ENCODE data around the gene CYB561.
A peak's percentile ranks its signal among the peaks of the same experiment; 100 is the strongest.

The CYB561 gene

DNA sequence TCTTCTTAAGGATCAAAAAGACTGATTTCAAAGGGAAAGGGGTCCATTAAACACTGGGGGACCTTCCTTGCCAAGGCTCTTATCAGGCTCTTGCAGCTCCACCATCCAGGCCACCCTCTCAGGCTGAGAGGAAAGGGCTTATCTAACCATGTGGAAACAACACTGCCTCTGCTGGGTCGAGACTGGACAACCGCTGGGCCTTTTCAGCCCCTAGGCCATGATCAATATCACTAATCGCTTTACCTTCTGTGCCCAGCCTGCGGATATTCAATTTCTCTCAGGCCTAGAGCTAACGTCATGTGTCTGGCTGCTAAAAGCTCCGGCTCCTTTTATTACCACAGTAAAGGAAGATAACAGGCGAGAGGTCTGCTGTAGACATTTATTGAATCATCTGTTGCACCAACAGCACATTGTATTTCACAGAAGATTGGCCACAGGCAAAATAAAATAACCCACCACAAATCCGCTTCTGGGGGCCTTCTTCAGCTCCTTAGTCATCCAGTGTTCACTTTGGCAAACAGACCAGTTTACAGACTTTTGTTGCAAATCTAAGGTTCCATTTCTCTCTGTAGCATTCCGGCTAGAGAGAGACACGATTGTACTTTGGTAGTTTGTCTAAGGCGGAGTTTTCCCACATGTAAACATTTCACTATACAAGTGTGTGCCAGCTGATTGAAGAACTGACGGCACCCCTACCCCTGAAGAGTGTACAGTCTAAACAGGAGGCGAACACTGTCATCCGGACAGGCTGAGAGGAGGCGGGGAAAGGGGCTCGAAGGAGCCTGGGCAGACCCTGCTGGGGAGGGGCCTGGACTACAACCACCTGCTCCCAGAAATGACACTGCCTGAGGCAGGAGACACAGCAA is 13.9 kb downstream of the CYB561 start:
- DNase-seq: no peak

DNA sequence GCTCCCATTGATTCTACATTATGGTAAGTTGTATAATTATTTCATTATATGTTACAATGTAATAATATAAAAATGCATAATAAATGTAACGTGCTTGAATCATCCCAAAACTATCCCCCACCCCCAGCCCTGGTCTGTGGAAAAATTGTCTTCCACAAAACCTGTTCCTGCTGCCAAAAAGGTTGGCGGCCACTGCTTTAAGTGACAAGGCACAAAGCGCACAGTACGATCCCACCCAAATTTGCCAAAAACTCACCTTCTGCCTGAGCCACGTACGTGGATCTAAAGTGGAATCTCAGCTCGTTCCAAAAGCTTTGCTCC is 14.5 kb downstream of the CYB561 start:
- no peak for DNase-seq

DNA sequence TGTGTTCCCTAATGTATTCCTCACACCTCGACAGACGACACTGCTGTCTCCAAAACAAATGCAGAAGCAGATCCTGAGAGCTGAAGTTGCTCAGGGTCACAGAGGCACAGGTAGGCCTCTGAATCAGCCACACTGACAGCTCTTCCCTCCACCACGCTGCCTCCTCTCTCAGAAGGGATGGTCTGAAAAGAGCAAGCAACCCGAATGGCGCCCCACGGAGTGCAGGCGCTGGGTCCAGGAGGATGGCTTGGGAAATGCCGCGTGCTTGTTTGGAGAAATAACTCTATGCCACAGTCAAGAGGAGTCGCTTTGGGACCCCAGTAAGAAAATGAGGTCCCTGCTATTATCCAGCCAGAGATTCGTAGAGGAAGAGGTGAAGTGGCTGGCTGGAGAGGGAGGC is 15.9 kb downstream of the CYB561 start:
- no peak for DNase-seq

DNA sequence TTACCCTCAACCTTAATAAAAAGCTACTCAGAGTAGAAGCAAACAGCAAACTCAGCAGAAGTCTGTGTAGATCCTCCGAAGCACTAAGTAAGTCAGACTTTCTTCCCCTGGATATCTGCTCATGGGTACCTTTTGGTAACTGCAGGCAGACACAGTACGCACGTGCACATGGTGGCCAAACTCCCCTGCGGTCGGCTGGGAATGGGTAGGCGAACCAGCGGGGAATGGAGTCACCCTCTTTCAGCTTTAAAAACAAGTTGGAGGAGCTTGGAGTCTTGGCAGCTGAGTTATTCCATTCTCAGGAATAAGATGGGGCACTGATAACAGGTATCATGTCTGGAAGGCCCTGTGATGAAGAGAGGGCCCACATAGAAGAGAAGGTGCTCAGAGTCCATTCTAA is 16.3 kb downstream of the CYB561 start:
- DNase-seq: no peak

DNA sequence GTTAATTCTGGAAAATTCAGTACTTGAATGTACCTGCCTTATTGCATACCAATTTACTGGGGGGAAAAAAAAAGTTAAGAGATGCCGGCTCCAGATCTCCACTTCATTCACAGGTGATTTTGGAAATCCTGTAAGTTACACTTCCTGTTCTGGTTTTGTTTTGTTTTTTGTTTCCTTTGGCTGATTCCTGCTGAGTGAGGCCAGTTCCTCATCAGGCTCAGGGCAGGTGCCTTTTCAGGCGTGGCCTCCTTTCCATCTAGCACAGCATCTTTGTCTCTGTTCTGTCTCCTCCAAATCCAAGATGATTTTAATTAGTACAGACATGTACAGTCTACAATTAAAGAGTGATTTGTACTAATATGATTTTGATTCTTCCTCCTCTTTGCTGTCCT is 19.2 kb downstream of the CYB561 start:
- no peak for DNase-seq

DNA sequence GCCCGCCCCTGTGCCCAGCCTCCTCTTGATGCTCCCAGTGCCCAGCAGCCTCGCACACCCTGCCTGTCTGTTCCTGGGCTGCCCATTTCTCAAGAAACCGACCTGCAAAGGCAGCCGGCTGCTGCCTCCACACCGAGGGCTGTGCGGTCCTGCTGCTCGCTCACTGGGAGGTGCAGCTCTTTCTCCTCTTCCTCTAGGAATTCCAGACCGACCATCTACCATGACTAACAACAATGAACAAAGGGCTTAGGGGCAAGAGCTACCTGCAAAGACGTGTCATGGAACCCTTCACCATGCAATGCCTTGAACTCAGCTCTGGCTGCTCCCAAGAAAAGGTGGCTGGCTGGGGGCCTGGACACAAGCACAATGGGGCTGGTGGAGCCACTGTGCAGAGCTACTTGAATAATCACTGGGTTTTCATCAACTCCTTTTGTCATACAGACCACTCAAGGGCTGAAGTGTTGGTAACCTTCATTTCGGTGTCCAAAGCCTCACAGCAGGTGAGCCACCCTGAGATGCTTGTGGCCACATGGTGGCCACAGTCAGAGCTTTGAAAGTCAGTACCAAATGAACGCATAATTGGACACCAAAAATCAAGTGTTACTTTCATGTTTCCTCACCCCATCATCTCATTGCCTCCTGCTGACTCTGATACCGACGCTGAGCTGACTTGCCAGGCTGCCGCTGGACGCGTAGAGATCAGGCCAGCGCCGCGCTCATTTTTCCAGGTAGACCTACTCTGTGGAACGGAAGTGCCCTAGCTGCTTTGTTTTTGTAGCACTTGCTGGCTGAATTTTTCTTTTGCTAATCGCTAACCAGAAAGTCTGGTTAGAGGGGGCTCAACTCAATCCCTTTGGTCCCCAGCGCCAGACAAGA is 19.8 kb downstream of the CYB561 start:
- no peak for DNase-seq

DNA sequence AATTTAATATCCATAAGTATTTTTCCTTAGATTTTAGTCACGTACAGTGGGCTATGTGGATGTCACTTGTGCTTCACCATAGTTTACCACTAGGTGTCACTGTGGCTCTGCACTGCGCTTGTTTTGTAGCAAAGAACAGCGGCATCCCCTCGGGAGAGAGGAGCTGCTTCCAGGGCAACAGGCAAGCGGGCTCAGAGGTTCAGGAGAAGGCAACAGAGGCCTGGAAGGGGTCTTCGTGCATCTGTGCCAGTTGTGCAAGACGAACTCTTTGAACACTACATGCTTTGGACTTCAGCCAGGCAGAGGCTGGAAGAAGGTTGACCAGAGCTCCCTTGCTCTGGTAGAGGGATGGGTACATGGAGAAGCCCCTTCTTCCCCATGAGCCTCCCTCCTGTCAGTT is 20.6 kb downstream of the CYB561 start:
- peak; percentile 85 to 86 for DNase-seq

DNA sequence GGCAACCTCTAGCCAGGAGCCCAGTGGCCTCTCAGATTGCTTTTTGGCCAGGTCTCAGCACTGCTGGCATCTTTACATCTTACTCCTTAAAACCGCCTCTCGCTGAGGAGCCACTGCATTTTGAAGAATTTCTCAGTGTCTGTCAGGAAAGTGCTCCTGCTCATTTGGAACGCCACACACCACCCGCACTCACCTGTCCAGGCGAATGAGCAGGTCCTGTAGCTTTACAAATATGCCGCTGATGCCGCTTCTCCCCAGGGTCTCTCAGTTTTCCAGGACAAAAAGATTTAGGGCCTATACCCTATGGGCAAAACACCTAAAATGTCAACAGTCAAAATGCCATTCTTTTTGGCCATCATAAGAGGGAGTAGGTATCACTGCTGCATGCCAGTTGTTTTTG is 22.1 kb downstream of the CYB561 start:
- no peak for DNase-seq

DNA sequence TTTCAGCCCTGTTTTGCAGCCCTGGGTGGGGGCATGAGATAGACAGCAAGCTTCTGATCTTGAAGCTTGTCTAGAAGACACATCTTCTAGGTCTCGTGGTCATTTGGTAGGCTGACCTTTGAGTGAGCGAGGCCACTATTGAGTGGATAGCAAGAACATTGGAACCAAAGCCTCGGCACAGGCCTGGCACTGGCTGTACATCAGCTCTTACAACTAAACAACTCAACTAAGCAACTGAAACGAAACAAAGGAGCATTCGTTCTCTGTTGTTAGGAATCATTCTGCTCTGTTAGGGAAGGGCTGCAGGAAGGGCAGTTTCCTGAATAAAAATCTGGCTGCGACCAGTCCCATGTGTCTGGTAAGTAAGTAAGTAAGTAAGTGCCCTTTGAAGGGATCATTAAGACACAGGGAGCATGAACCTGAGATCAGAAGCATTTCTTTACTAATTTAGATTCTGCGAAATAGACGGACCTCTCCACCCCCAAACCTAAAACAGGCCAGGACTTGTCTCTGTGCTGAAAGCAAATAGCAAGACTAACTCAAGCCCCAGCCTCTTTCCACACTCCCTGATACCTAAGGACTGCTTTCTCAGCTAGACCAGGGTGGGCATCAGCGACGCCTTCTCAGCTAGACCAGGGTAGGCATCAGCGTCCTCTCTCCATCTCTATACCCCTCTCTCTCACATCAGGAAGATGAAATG is 22.7 kb downstream of the CYB561 start:
- no peak for DNase-seq

DNA sequence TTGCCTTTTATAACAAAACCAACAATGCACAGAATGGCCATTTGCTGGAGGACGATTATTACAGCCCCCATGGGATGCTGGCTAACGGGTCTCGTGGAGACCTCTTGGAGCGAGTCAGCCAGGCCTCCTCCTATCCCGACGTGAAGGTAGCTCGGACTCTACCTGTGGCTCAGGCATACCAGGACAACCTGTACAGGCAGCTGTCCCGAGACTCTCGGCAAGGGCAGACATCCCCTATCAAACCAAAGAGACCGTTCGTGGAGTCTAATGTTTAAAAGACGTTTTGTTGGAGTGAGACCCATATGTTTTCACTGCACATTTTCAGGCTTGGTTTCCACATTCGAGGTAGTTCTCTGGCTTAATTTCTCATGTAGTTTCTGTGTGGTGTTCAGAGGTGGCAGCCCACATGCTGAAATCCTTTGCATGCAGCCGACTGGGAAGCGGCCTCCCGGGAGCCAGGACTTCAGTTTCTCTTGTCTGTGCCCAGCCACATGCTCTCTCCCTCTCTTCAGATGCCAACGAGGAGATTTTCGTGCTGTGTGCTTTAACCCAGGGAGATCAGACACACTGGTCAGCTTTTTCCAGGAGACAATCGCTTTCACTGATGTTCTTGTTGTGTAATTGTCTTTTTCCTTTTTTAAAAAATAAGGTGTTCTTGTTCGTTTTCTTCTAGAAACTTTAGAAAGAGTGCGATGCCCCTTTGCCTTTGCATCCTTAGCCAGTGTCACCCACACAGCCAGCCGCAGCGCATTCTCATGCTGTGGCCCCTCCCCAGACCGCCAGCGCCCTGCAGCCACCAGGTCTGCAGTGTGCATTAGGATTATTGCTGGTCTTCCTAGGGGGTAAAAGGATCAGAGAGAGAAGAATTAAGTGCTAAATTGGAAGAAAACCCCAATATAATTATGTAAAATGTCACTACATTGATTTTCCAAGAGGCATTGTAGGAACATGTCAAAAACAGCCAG is 24.1 kb downstream of the CYB561 start:
- no peak for DNase-seq

DNA sequence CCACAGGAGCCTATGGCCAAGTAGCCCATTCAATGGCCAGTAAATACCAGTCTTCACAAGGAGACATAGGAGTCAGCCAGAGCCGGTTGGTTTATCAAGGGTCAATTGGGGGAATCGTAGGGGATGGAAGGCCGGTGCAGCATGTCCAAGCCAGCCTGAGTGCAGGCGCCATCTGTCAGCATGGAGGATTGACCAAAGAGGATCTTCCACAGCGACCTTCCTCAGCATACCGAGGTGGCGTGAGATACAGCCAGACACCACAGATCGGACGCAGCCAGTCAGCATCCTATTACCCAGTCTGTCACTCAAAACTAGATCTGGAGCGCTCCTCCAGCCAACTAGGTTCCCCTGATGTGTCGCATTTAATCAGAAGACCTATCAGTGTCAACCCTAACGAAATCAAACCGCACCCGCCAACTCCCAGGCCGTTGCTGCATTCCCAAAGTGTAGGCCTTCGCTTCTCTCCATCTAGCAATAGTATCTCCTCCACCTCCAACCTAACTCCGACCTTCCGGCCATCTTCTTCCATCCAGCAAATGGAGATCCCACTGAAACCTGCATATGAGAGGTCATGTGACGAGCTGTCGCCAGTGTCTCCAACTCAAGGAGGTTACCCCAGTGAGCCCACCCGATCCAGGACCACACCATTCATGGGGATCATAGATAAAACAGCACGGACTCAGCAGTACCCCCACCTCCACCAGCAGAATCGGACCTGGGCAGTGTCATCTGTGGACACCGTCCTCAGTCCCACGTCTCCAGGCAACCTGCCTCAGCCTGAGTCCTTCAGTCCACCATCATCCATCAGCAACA is 25.0 kb downstream of the CYB561 start:
- DNase-seq: no peak

DNA sequence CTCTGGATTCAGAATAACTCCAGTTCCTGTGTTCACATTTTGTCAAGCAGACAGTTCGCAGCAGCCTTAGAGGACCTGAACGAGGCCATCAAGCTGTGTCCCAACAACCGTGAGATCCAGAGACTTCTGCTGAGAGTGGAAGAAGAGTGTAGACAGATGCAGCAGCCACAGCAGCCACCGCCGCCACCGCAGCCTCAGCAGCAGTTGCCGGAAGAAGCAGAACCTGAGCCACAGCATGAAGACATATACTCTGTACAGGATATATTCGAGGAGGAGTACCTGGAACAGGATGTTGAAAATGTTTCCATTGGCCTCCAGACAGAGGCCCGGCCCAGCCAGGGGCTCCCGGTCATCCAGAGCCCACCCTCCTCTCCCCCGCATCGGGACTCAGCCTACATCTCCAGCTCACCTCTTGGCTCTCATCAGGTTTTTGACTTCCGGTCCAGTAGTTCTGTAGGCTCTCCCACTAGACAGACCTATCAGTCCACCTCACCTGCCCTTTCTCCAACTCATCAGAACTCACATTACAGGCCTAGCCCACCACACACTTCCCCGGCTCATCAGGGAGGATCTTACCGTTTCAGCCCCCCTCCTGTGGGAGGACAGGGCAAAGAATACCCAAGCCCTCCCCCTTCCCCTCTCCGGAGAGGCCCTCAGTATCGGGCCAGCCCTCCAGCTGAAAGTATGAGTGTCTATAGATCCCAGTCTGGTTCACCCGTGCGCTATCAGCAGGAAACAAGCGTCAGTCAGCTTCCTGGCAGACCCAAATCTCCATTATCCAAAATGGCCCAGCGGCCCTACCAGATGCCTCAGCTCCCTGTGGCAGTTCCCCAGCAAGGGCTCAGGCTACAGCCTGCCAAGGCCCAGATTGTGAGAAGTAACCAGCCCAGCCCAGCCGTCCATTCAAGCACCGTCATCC is 25.9 kb downstream of the CYB561 start:
- no peak for DNase-seq

DNA sequence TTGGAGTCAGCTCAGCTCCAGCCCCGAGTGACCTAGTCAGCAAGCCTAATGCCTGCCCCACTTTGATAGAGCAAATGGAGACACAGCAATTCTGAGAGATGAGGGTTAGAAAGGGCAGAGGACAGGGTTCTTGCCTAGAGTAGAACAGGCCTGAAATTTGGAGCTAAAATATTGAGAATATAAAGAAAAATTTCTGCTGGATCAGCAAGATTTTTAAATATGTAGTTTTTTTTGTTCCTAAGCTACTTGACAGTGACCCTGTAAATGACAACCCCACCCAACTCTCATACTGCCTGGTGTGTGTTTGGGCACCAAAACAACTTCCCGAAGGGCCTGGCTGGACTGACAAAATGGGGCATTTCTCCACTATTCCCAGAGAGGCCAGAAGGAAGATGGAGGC is 26.7 kb downstream of the CYB561 start:
- no peak for DNase-seq

DNA sequence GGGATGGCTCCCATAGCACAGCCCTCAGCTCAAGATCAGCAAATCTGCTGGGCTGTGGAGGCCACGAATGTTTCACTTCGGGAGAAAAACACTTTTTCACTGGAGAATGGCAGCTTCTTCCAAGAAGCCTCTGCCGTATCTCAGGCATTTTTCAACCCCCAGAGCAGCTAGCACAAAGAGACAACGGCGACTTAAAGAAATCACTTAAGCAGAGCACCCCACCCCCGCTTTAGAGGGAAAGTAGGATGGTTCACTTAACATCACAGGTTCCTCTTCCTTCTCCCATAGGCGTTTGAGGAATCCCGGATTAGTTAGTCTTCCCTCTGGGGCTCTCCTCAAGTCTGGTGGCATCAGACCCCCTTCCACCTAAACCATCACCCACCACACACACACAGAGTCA is 27.6 kb downstream of the CYB561 start:
- DNase-seq: no peak

DNA sequence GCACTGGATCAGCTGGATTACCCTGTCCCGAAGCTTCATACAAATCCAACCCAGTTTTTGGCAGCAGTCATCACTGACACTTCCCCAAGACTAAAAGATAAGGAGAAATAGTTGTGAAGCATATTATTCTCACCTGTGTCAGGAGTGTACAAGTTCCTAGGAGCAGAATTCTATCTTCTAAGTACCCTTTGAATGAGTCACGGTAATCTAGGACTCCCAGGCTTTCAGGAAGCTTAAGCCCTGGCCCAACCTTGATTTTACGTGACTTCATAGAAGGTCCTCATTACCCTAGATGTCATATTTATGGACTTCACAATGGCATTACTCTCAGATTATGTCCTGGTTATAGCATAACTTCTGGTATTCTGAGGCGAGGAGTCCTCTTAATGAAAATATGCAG is 31.9 kb downstream of the CYB561 start:
- no peak for DNase-seq

DNA sequence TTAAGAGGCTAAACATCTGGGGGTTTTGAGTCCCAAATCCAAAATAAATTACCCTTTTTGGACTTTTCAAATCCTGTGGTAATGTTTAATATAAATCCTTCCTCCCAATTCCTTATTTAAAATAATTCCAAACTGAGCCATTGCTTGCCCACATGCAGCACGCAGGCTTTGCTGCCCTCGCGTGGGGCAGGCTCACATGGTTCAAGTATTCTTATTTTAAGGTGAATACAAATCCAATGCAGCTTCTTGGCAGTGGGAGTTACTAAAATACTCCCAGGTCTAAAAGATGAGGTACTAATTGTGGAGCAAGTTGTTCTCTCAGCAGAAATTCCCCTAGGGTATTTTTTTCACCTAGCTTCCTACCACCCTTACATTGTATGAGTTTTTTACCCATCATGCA is 33.0 kb downstream of the CYB561 start:
- no peak for DNase-seq

DNA sequence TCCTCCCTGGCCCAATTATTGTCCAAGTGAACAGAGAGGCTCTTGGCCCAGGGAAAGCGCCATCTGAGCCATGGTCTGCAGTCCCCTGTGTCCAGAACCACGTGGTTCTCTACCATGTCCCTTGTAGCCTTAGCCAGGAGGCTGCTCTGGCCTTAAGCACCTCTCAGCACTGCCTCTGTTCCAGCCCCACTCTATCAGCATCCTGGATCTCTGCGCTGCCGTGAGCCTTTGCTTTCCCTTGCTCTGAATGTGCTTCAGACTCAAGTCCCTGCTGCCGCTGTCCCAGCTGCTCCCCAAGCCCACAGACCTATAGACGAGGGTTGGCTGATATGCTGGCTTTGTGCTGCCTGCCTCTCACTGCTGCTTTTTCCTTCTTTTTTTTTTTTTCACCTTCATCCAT is 33.9 kb downstream of the CYB561 start:
- DNase-seq: no peak

DNA sequence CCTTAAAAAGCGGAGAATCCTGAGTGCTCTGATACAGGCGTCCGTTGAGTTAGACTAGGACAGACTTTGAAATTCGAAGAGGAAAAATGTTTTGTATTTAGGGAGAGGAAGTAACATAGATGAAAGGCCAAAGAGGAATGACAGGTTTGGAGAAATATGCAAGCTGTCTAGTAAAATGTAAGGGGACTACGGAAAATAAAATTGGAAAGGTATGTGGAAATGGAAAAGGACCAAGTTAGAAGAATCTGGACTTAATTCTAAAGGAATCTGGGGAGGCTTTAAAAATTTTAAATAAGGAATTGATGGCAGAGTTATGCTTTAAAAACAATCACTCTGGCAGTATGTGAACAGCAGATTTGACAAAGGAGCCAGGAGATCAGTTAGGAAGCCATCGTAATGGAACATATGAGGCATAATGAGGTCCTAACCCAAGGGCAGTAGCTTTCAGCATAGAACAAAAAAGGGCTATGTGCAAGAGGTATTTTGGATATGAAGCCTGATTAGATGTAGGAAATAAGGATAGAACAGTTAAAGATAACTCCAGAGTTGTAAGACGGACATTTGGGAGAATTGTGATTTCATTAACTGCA is 38.3 kb downstream of the CYB561 start:
- DNase-seq: no peak

DNA sequence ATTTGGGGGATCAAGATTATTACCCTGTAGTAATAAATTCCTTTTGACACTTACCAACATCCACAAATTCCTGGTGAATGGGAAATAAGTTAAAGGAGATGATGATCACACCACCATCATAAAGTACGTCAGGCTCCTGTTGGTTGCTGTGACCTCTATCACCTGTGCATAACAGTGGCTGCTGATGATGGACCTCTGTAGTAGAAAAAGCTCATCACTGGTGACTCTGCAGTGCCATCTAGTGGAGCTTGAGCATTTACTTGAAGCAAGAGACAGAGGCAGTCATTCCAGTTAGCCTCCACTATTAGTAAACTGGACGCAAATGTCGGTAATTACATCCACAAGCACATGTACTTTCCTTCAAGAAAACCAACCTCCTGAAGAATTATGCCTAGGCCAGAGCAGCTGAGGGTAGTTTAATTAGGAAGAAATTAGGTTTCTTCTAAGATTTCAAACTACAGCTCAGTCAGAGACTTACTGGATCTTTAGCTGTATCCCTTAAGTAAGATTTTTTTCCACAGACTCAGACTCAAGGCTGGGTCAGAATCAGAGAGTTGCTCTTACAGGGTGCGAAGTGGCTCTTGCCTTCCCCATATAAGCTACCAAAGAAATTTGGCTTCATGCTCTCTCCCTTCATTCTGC is 39.3 kb downstream of the CYB561 start:
- DNase-seq: peak; percentile 87 to 88
